Smooth muscle cell of the brain vasculature (primary cell): ENCODE measurements around the gene CCDC33.

ENCODE experiments used
- DNase-seq: peaks from one replicate; pipeline ENCODE4 v3.0.0-alpha.2; 2012; ENCODE audit warnings: low read depth, low spot score

Gene CCDC33

GRCh38 chr15:74312445-74313007 is 76.4 kb downstream of the CCDC33 start:
- no peak for DNase-seq

GRCh38 chr15:74313889-74314288 is 77.8 kb downstream of the CCDC33 start:
- DNase-seq = no peak

GRCh38 chr15:74314795-74315438 is 78.8 kb downstream of the CCDC33 start:
- no peak for DNase-seq

DNA sequence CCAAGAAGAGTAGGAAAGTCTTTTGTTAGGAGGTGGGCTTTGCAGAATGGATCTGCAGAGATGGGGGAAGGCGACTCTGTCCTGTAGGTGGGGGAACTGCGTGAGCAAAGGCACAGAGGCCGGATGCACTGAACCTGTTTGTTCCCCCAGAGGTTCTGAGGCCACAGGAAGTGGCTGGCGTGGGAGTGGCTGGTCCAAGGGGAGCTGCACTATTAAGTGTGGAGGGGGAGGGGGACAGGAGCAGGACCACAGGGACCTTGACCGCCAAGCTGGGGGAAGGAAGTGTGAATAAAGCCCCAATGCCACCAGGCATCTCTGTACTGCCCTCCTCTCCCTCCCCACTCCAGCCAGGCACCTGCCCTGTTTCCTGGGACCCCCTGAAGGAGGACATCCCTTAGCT is 79.5 kb downstream of the CCDC33 start:
- no peak for DNase-seq

GRCh38 chr15:74316141-74316540 is 80.0 kb downstream of the CCDC33 start:
- DNase-seq = no peak

DNA sequence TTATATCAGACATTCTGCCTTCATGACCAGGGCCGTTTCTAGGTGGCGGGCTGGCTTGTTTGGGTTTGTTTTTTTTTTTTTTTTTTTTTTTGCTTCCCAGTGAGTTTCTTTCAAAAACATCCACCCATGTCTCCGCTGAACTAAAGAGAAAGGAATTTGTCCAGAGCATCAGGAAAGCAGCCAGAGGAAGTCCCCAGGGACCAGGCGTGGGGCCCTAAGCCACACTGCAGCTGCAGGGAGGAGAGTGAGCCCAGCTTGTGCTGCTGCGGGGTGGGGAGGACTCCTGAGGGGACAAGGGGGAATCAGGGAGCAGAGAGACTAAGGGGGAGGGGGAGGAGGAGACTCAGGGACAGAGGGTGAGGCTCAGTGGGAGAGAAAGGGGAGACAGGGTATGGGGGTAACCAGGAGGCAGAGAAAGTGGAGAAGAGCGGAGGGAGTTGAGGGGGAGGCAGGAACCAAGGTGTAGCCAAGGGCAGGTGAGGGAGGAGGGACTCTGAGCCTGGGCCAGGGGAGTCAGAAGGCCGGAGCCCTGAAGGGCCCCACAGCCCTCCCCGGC is 81.8 kb downstream of the CCDC33 start:
- DNase-seq = peak; percentile 89

GRCh38 chr15:74318376-74319137 is 82.4 kb downstream of the CCDC33 start:
- no peak for DNase-seq

- DNase-seq = no peak
Observed at GRCh38 chr15:74319138-74319460, 83.0 kb downstream of the CCDC33 start.

DNA sequence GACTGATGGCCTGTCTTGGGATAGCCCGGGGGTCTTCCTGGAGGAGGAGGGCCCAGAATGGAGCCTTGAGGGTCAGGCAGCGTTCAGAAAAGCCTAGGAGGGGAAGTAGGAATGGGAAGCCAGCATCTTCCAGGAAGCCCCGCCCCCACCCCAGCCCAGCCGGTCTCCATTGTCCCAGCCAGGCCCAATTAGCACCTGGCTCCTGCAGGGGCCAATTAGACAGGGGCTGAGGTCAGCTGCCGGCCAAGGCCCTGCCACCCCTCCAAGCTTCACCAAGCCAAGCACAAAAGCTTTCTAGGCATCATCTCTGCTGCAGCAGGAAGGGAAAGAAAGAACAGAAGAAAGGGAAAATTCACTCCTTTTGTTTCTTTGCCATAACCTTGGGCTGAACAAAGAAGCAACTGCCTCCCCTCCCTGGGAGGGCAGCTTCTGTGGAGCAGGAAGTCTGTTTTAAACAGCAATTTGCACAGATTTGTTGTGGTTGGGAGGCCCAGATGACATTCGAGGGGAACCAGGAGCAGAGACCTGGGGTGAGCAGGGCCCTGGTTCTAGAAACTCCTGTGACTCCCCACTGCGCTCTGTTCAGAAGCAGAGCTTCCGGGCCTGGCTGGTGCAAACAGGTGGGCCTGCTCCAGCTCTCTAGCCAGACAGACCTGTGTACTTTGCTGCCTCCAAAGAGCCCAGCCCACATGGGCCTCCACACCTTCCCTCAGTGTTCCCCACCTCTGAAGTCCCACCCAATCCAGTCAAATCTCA is 83.6 kb downstream of the CCDC33 start:
- no peak for DNase-seq

DNA sequence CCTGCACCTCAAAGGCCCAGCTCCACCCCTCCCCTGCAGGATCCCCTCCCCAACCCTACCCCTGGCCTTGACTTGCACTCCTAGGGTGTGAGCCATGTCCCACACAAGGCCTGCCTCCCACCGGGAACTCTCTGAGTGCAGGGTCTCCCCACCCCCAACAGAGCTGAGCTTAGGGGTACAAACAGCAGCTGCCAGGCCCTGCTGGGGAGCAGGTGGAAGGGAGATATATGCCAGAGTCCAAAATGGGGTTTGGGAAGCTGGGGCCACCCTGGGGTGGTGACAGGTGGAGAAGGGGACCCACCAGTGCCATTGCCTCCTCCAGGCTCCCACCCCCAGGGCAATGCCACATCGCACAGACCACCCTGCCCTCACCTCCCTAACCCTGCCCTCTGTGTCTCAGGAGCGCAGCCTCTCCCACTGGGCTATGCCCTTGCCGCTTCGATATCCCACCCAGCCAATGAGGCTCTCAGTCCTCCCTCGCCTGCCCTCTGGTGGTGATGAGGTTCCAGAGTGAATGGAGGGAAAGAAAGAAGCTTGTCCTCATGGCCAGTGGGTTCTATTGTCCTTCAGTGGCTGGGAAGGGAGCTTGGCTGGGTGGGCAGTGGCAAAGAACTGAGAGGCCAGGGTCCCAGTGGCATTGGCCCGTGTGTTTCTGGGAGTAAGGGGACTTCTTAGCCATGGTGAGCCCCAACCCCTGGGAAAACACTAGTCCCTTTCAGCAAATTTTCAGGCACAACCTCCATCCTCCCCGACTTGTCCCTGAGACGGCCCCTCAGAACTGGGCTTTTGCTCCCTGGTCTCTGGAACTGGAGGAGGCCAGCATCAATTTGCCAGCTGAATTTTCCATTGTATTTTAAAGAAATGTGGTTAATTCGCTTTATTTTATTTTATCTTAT is 84.5 kb downstream of the CCDC33 start:
- DNase-seq = no peak

DNA sequence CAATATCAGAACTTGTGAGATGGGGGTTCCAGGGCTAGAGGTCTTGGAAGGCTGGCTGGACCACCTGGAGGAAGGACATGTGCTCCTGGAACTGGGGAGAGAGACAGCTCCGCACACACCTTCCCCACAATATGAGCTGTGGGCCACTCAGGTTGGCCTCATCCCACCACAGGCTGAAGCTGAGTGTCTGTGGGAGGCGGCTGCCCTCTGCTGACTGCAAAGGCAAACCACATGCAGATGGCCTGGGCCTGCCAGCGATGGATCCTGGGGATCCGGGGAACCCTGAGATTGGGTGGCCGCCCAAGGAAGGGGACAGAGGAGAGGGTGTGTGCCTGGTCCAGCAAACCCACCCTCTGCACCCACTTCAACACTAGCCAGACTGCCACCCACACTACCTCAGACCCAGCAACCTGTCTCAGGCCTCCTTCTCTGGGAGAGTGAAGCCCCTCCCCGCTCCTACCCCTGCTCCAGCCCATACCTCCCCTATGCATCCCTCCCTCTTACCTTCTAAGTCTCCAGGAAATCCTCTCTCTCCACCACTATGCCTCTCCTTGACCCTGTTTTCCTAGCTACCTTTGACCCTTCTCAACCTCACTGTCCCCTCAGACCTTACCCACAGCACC is 86.5 kb downstream of the CCDC33 start:
- no peak for DNase-seq

DNA sequence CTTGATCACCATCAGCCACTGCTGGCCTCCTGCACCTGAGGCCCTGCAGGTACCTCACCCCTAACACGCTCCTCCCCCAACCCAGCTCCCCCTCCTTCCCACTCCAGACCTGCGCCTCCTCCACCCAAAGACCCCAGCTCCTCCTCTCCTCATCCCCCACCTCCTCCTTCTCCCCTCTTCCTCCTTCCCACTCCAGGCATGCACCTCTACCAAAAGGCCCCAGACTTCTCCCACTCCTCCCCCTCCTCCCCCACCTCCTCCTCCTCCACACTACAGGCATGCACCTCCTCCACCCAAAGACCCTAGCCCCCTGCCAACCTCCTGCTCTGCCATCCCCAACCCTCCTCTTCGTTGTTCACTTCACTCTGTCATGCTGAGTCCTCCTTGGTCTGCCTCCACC is 88.6 kb downstream of the CCDC33 start:
- no peak for DNase-seq

DNA sequence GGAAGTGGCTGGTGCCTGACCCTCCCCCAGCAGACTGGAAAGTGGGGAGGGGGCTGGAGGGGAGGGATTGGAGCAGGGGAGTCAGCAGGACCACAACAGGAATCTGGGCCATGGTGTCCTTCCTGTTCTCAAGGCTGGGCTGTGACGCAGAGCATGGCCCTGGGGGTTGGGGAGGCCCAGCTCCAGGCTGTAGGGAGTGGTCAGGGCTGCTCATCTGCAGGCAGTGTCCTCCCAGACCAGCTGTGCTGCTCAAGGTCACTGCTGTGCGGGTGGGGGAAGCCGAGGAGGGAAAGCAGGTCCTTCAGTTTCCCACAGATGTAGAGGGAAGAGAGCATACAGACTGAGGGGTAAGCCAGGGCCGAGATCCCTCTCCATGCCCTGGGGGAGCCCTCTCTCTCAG is 90.6 kb downstream of the CCDC33 start:
- DNase-seq = no peak

DNA sequence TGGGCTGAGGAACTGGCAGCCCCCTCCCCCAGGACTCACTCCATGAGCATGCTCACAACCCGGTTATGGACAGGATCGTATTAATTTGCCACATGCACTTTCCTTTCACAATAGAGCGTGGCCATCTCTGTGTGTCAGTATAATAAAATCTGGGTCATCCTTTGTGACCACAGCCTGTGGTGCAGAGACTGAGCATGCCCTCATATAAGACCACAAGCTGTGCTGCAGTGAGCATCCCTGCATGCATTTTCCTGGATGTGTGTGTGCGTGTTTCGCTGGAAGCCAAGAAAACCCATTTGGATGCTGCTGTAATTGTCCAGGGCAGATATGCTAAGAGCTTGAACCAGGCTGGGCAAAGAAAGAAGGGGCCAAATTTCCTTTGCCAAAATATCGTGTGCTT is 91.6 kb downstream of the CCDC33 start:
- DNase-seq = peak; percentile 77

DNA sequence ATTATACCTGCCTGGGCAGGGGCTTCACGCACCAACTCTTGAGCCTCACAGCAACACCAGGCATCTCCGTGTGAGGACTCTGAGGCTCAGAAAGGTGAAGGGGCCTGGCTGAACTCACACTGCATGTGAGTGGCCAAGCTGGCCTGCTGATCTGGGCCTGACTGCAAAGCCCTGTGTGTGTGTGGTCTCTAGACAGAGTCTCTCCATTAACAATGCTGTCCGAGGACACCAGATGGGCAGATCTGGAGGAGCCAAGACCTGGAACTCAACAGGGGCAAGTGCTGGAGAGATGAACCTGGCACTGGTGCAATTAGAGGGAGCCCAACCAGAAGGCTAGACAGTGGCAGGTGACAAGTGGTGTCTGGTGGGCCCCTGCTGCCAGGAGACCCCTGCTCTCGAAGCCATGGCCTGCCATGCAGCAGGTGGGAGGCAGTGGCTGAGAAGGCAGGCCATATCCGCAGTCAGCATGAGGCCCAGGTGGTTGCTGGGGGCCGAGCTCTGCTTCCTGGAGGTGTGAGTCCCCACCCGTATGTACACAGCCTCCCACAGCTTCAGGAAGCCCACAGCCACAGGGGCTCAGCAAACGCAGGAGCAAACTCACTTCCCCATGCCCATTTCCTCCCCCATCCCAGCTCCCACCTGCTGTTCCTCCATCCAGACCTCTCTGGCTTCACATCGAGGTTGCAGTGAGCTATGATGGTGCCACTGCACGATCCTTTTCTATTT is 92.4 kb downstream of the CCDC33 start:
- no peak for DNase-seq

DNA sequence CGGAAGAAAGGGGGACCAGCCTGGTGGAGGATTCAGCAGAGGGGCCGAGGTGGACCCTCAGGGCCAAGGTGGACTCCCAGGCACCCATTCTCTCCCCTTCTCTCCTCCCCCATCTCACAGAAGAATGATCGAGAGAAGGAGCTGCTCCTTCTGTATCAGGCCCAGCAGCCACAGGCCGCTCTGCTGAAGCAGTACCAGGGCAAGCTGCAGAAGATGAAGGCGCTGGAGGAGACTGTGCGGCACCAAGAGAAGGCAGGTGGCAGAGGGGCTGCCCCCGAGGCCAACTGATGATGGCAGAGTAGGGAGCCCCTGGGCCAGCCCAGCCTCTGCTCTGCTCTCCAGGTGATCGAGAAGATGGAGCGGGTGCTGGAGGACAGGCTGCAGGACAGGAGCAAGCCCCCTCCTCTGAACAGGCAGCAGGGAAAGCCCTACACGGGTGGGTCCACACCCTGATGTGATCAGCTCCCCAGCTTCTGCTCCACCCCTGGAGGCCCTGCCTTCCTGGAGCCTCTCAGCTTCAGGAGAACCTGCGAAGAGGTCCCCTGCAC is 94.8 kb downstream of the CCDC33 start:
- no peak for DNase-seq

- no peak for DNase-seq
Observed at GRCh38 chr15:74332011-74332410, 95.9 kb downstream of the CCDC33 start.

DNA sequence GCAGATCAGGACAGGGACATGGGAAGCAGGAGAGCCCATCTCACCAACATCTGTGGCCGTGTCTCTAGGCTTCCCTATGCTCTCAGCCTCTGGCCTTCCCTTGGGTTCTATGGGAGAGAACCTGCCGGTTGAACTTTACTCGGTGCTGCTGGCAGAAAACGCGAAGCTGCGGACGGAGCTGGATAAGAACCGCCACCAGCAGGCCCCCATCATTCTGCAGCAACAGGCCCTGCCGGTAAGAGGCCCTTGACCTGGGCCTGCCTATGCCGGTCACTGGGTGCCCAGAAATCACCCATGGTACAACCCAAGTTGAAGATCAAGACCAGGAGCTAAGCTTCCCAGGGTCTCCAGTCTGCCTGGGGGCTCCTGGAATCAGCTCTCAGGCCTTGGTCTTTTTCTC is 96.5 kb downstream of the CCDC33 start:
- no peak for DNase-seq

DNA sequence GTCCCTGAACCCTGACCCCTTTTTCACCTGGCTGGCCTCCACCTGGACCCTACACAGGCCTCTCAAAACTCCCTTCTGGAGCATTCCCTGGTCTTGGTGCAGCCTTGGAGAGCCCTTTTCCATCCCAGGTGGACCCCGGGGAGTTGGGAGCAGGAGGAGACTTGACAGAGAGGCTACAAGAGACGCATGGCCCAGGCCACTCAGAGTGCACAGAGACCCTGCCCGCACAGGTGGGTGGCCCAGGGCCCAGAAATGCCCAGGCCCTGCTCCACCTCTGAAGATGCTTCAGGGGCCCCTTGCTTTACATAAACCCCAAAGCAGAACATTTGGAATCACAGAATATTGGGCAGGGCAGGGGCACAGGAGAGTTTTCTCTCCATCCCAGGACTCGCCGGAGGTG is 97.0 kb downstream of the CCDC33 start:
- DNase-seq = no peak

DNA sequence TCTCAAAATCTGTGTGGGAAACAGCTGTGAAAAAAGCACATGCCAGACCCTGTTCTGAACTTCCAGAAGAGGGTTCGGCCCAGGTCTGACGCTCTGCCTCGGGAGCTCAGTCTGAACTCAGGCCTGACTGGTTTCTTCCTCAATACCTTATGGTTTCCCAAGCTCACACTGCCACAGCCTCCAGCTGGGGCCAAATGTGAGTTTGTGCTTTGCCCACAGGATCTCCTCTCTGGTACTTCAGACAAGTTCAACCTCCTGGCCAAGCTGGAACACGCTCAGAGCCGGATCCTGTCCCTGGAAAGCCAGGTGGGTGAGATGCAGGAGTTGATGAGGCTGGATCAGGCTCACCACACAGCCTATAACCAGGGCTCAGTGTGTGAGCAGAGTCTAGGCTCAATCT is 97.5 kb downstream of the CCDC33 start:
- DNase-seq = no peak
